Kidney epithelial cell (primary cell): ENCODE data around the gene TSHZ2. TPM values are rescaled to one million over a fixed set of nuclear protein-coding genes. Genes with fewer than 3 reads are reported as not detected.

Source experiments
- DNase-seq: peaks from one replicate; pipeline ENCODE4 v3.0.0-alpha.2; 2010; ENCODE audit warnings: low read depth
- H3K27me3 ChIP-seq: 2 replicates; pipeline ENCODE4 v1.6.0; 2011; ENCODE audit warnings: low read length; ENCODE audit not compliant: control insufficient read depth, insufficient read depth
- H3K36me3 ChIP-seq: 2 replicates; pipeline ENCODE4 v1.5.1; 2011; ENCODE audit warnings: low read length; ENCODE audit not compliant: control insufficient read depth, insufficient read depth
- H3K4me3 ChIP-seq: 2 replicates; pipeline ENCODE4 v1.5.1; 2011; ENCODE audit warnings: low read depth, mild to moderate bottlenecking, control low read depth, low read length
- CTCF ChIP-seq: IDR thresholded peaks from 2 replicates; pipeline ENCODE4 v1.5.1; 2011; ENCODE audit warnings: mild to moderate bottlenecking, moderate library complexity, low read length, control low read depth, inconsistent platforms; ENCODE audit not compliant: insufficient read depth, poor library complexity, severe bottlenecking
- total RNA-seq: library from RNA; depleted of rRNA; stranded (reverse); fragments of >200 nt; gene quantifications from 2 replicates; pipeline ENCODE4 v1.2.3, GENCODE V29; 2015

The TSHZ2 gene
- total RNA-seq, 1 donor from 2014 or later = 1.0 TPM

- H3K36me3 ChIP-seq = no peaks in the 10 kb centered on the region
- no peak for TF ChIP-seq CTCF
- no peak for DNase-seq
- H3K4me3 ChIP-seq = no peak overlapping the region
- H3K27me3 ChIP-seq = no peaks in the 10 kb centered on the region
These were observed 412.2 kb downstream of the TSHZ2 start for GRCh38 chr20:53384392-53384791.

GRCh38 chr20:53385941-53386767 is 414.0 kb downstream of the TSHZ2 start:
- DNase-seq = no peak
- no peak overlapping the region for H3K4me3 ChIP-seq
- H3K27me3 ChIP-seq = no peaks in the 10 kb centered on the region
- no peak for TF ChIP-seq CTCF
- H3K36me3 ChIP-seq = no peaks in the 10 kb centered on the region

- Histone ChIP-seq H3K27me3 (no peaks in the 10 kb centered on the region), H3K36me3 (no peaks in the 10 kb centered on the region), H3K4me3 (no peak overlapping the region)
- DNase-seq = no peak
- no peak for TF ChIP-seq CTCF
These were observed 416.0 kb downstream of the TSHZ2 start for GRCh38 chr20:53387983-53388675.

GRCh38 chr20:53389516-53390300 is 417.6 kb downstream of the TSHZ2 start:
- Histone ChIP-seq H3K27me3 (no peaks in the 10 kb centered on the region), H3K4me3 (no peak overlapping the region), H3K36me3 (no peaks in the 10 kb centered on the region)
- TF ChIP-seq CTCF = no peak
- DNase-seq = no peak

- Histone ChIP-seq H3K36me3 (no peaks in the 10 kb centered on the region), H3K27me3 (no peaks in the 10 kb centered on the region), H3K4me3 (no peak overlapping the region)
- no peak for TF ChIP-seq CTCF
- DNase-seq = no peak
These were observed 418.6 kb downstream of the TSHZ2 start for GRCh38 chr20:53390770-53391169.
